Neutrophil (primary cell): Measurements from ENCODE around the gene RPS3.
A peak's percentile ranks its signal among the peaks of the same experiment; 100 is the strongest.
"Not testable (repeated sequence)": the region's sequence is repeated elsewhere in the genome, so short reads cannot be mapped to it uniquely, and the experiment has no call there.

Experiments used
- H3K27ac ChIP-seq: fragments of 200-600 bp; sonication (generic); 2 replicates; pipeline ENCODE4 v1.5.1; 2016; ENCODE audit warnings: mild to moderate bottlenecking, moderate library complexity
- H3K27me3 ChIP-seq: fragments of 200-600 bp; sonication (generic); 2 replicates; pipeline ENCODE4 v1.6.0; 2016; ENCODE audit warnings: mild to moderate bottlenecking
- H3K36me3 ChIP-seq: fragments of 200-600 bp; sonication (generic); 2 replicates; pipeline ENCODE4 v1.5.1; 2017
- H3K4me1 ChIP-seq, 2 experiments: fragments of 200-600 bp in 1 of 2; sonication (generic) in 1 of 2; 1 replicate in 1 of 2; 2 replicates in 1 of 2; pipeline versions ENCODE4 v1.5.1 to v1.6.1; 2013 to 2016; ENCODE audit warnings: low read depth in 1 of 2, low read length in 1 of 2, mild to moderate bottlenecking in 1 of 2, moderate library complexity in 1 of 2; ENCODE audit not compliant: control insufficient read depth in 1 of 2, insufficient read depth in 1 of 2
- H3K4me3 ChIP-seq, 2 experiments: fragments of 200-600 bp in 1 of 2; sonication (generic) in 1 of 2; 1 replicate in 1 of 2; 2 replicates in 1 of 2; pipeline ENCODE4 v1.5.1; 2013 to 2016; ENCODE audit warnings: low read depth in 1 of 2, low read length in 1 of 2, mild to moderate bottlenecking in 1 of 2, moderate library complexity in 1 of 2
- H3K9me3 ChIP-seq: fragments of 200-600 bp; sonication (generic); 2 replicates; pipeline ENCODE4 v1.5.1; 2016
- CTCF ChIP-seq: fragments of 200-600 bp; sonication (generic); IDR thresholded peaks from 2 replicates; pipeline ENCODE4 v1.5.1; 2016; ENCODE audit warnings: antibody characterized with exemption

The RPS3 gene

DNA sequence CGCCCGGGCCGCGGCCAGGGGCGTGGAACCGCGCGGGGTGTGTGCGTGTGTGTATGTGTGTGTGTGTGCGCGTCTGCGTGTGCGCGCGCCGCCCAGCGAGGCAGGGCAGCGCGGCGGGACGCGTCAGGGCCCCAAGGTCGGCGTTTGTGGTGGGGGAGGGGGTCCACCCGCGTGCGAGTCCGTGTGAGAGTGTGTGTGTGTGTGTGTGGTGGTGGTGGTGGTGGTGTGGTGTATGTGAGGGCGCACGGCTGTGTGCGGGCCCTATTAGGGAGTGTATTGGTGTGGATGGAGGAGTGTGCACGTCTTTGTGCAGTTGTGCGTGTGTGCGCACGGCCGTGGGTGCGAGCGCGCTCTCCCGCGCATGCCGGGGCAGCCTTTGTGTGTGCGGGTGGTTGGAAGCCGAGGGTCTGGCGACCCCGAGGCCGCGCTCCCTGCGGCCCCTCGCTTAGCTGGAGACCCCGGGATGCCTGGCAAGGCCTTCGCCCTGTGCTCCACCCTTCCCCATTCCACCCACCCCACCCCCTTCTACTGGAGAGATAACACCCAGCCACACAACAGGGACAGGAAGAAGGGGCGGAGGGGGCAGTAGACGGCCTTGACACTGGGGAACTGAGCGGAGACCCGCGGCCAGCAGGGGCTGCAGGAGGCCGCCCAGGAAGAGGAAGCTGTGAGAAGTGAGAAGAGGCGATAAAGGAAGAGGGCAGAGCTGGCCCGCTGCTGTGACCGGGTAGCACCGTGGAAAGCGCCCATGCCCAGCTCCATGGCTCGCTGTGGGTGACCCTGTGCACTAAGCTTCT lies 47.3 kb upstream of the RPS3 start:
- no peaks in the 10 kb centered on the region for H3K36me3 ChIP-seq
- H3K4me3 ChIP-seq: peak overlapping the region; percentile 75 to 95
- peaks cover 39 to 54% of the 10 kb centered on the region in 2 experiments for H3K4me1 ChIP-seq
- peak overlapping the region; percentile 92 for H3K27ac ChIP-seq
- no peaks in the 10 kb centered on the region for H3K9me3 ChIP-seq
- peak; percentile 49 for TF ChIP-seq CTCF
- no peaks in the 10 kb centered on the region for H3K27me3 ChIP-seq

- Histone ChIP-seq H3K27ac (peak overlapping the region; percentile 92), H3K4me1 (peaks cover 39 to 48% of the 10 kb centered on the region in 2 experiments), H3K9me3 (no peaks in the 10 kb centered on the region), H3K27me3 (no peaks in the 10 kb centered on the region), H3K36me3 (no peaks in the 10 kb centered on the region), H3K4me3 (peak overlapping the region; percentile 75 to 95)
- no peak for TF ChIP-seq CTCF
Measured at GRCh38 chr11:75352588-75353206, 46.6 kb upstream of the RPS3 start.

DNA sequence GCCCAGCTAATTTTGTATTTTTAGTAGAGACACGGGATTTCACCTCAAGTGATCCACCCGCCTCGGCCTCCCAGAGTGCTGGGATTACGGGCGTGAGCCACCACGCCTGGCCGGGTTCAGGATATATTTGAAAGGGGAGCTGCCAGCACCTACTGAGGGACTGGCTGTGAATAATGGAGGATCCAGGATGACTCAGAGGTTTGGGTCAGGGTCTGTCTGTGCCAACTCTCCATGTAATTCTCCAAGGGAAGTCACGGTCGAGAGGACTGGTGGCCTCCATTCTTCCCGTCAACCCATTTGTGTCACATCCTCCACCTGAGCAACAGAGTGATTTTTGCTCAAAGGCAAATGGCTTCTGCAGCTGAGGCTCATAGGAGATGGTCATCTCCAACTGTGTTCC lies 44.3 kb upstream of the RPS3 start:
- no peaks in the 10 kb centered on the region for H3K27me3 ChIP-seq
- H3K4me3 ChIP-seq: no peak overlapping the region
- H3K36me3 ChIP-seq: no peaks in the 10 kb centered on the region
- no peaks in the 10 kb centered on the region for H3K9me3 ChIP-seq
- TF ChIP-seq CTCF: no peak
- H3K4me1 ChIP-seq: peaks cover 27 to 28% of the 10 kb centered on the region in 2 experiments
- H3K27ac ChIP-seq: no peak overlapping the region

- H3K4me3 ChIP-seq: no peak overlapping the region
Measured at GRCh38 chr11:75356613-75357012, 42.7 kb upstream of the RPS3 start.

DNA sequence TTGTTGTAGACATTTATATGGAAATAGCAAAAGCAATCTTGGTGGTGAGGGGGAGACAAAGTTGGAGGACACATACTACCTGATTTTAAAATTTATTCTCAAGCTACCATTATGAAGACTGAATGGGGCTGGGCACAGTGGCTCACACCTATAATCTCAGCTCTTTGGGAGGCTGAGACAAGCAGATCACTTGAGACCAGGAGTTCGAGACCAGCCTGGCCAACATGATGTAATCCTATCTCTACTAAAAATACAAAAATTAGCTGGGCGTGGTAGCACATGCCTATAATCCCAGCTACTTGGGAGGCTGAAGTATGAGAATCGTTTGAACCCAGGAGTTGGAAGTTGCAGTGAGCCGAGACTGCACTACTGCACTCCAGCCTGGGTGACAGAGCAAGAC lies 37.0 kb upstream of the RPS3 start:
- not testable (repeated sequence) for H3K27ac ChIP-seq, H3K9me3 ChIP-seq, H3K36me3 ChIP-seq, H3K4me3 ChIP-seq, H3K27me3 ChIP-seq
- peaks cover 13 to 14% of the 10 kb centered on the region in 2 experiments for H3K4me1 ChIP-seq

More at GRCh38 chr11:75356613-75357012, 42.7 kb upstream of the RPS3 start:
- Histone ChIP-seq H3K4me1 (peaks cover 13 to 15% of the 10 kb centered on the region in 2 experiments), H3K36me3 (no peaks in the 10 kb centered on the region), H3K9me3 (no peaks in the 10 kb centered on the region), H3K27me3 (no peaks in the 10 kb centered on the region), H3K27ac (no peak overlapping the region)
- TF ChIP-seq CTCF: no peak

- no peak for TF ChIP-seq CTCF
- H3K4me3 ChIP-seq: peak overlapping the region in 1 of 2 experiments; percentile 2
- H3K27me3 ChIP-seq: no peaks in the 10 kb centered on the region
- H3K9me3 ChIP-seq: no peaks in the 10 kb centered on the region
- H3K36me3 ChIP-seq: no peaks in the 10 kb centered on the region
- H3K4me1 ChIP-seq: peaks cover 22 to 25% of the 10 kb centered on the region in 2 experiments
- peak overlapping the region; percentile 69 for H3K27ac ChIP-seq
Measured at GRCh38 chr11:75365711-75366181, 33.6 kb upstream of the RPS3 start.

DNA sequence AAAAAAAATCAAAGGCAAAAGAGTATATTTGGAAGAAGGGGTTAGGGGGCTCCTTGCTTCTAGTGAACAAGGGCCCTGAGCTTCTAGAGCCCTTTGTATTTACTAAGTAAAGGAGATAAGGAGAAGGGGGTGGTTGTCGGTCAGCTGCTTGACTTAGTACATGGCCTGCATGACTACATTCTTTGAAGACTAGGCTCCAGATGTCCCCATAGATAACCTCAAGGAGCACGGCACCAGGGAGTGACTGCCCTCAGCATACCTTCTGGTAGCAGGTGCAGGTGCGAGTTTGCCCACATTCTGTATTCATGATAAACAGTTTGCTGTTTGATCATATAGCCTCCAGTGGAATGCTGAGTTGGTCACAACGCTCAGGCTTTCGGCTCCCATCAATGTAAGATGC lies 32.5 kb upstream of the RPS3 start:
- not testable (repeated sequence) for H3K9me3 ChIP-seq, H3K36me3 ChIP-seq, H3K27me3 ChIP-seq, H3K27ac ChIP-seq, H3K4me3 ChIP-seq
- H3K4me1 ChIP-seq: peaks cover 22 to 25% of the 10 kb centered on the region in 2 experiments
